GM13976 (cell line): Measurements from ENCODE around the gene GALNT9.

Source experiments
- DNase-seq: peaks from one replicate; pipeline ENCODE4 v3.0.0; 2012; ENCODE audit warnings: low spot score
- CTCF ChIP-seq: IDR thresholded peaks from 2 replicates; pipeline ENCODE4 v1.5.1; 2012; ENCODE audit warnings: borderline replicate concordance, mild to moderate bottlenecking; ENCODE audit not compliant: insufficient read depth; ENCODE audit errors: extremely low read depth, missing control alignments, control extremely low read depth
- in situ Hi-C: fragments of 300-500 bp; cut with MboI; formaldehyde crosslinking; loops from one replicate; pipeline ENCODE4 v1.12.0; 2022; ENCODE audit warnings: low sequenced_read_pairs, mixed read lengths, inconsistent platforms; ENCODE audit not compliant: unreplicated experiment

The GALNT9 gene

DNA sequence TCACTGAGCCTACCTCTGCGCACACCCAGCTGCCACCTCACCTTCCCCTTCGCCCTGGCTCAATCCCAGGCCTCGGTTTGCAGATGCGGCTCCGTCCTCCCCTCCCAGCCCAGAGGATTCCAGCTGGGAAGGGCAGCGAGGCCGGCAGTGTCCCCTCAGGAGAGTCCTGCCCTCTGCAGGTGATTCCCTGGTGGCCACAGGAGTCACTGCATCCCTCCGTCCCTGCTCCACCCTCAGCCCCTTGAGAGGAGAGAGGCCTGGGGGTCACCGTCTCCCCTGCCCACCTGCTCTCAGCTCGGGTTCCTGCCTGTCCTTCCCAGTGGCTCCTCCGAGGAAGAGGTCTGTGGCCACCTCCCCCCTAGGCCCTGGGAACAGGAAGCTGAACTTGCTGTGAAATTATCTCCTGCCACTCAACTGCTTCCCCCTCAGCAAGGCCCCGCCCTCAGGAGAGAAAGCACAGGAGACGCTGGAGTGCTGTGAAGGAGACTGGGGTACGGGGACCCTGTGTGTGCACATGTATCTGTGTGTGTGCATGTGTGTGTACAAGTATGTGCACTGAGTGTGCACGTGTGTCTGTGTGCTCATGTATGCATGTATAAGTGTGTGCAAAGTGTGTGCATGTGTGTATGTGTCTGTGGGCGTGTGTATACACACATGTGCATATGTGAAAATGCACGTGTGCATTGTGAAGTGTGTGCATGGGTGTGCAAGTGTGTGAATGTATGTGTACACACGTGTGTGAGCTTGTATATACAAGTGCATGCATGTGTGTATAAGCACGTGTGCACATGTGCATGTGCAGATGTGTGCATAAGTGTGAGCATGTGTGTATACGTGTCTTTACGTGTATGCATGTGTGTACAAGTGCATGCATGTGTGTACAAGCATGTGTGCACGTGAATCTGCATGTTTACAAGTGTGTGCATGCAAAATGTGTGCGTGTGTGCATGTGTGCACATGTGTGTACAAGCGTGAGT, 13.2 kb upstream of the GALNT9 start:
- in situ Hi-C loops, result no loop called here

GRCh38 chr12:132341318-132342050, 12.1 kb upstream of the GALNT9 start:
- TF ChIP-seq CTCF, result no peak
- in situ Hi-C loops, result no loop called here
- no peak for DNase-seq

More for the DNA sequence above, 13.2 kb upstream of the GALNT9 start:
- DNase-seq, result no peak
- no peak for TF ChIP-seq CTCF

GRCh38 chr12:132340266-132341035, 11.1 kb upstream of the GALNT9 start:
- no peak for DNase-seq
- in situ Hi-C loops, result no loop called here
- no peak for TF ChIP-seq CTCF

- no peak for TF ChIP-seq CTCF
- in situ Hi-C loops, result no loop called here
- no peak for DNase-seq
Measured at GRCh38 chr12:132339856-132340255, 10.5 kb upstream of the GALNT9 start.

- DNase-seq, result no peak
- TF ChIP-seq CTCF, result no peak
- in situ Hi-C loops, result no loop called here
Measured at GRCh38 chr12:132338781-132339180, 9.4 kb upstream of the GALNT9 start.

DNA sequence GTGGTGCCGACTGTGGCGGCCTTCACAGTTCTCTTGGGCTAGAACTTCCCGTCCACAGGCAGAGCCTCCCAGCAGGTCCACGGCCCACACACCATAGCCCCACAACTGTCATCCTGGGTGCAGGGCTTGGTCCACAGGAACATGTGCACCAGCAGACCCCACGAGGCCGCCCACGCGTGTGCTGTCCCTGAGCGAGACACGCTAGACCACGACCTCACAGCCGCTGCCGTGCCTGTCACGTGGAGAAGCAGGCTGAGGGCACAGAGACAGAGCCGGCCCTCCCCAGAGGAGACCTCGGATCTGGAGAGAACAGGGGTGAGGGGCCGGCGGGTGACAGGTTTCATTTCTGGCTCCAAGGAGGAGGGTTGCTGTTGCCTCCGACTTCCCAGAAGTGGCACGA, 8.9 kb upstream of the GALNT9 start:
- no peak for DNase-seq
- TF ChIP-seq CTCF, result no peak
- in situ Hi-C loops, result no loop called here
